Endothelial cell of umbilical vein (primary cell): ENCODE measurements around the gene UBL7. TPM values are rescaled to one million over a fixed set of nuclear protein-coding genes. Genes with fewer than 3 reads are reported as not detected.

Experiments used
- BruUV-seq: library from RNA; stranded (reverse); fragments of 400-500 nt; replicated peaks from 2 replicates; lab custom pipeline; 2021; lab: Mats Ljungman, UMichigan
- CTCF ChIA-PET: fragments of 300-600, 350-600 bp; sonication (Branson Sonifier 250); formaldehyde crosslinking; loops from one replicate; lab custom pipeline; 2021; ENCODE audit warnings: antibody characterized with exemption, inconsistent platforms; lab: Charles Lee
- POLR2A ChIA-PET: fragments of 300-600, 350-600 bp; sonication (Branson Sonifier 250); formaldehyde crosslinking; loops from one replicate; lab custom pipeline; 2021; ENCODE audit warnings: antibody characterized with exemption, inconsistent platforms; lab: Charles Lee
- DNase-seq: peaks from one replicate; pipeline ENCODE4 v3.0.0-alpha.2; 2011; ENCODE audit warnings: low read depth, low spot score
- FAIRE-seq: peaks from 2 replicates; lab custom pipeline; 2011; peaks lifted over from hg19 to GRCh38; lab: Jason Lieb, UNC
- H2AFZ ChIP-seq: 2 replicates; pipeline ENCODE4 v1.6.0; 2012; ENCODE audit warnings: low read depth, low read length, control low read depth, inconsistent platforms
- H3K27ac ChIP-seq: 2 replicates; pipeline ENCODE4 v1.5.1; 2011; ENCODE audit warnings: low read depth, mild to moderate bottlenecking, control low read depth, low read length, moderate library complexity; ENCODE audit not compliant: insufficient read depth
- H3K27me3 ChIP-seq, 2 experiments: 2 replicates each; pipeline versions ENCODE4 v1.6.0 to v1.6.1; 2011; ENCODE audit warnings: low read length in 2 of 2, mixed read lengths in 1 of 2; ENCODE audit not compliant: control insufficient read depth in 2 of 2, insufficient read depth in 2 of 2
- H3K36me3 ChIP-seq, 2 experiments: 2 replicates in 1 of 2; 3 replicates in 1 of 2; pipeline ENCODE4 v1.5.1; 2011; ENCODE audit warnings: low read length in 2 of 2, mild to moderate bottlenecking in 1 of 2, moderate library complexity in 1 of 2; ENCODE audit not compliant: control insufficient read depth in 2 of 2, insufficient read depth in 2 of 2; ENCODE audit errors: extremely low read depth in 1 of 2
- H3K4me1 ChIP-seq: 3 replicates; pipeline ENCODE4 v1.5.1; 2011; ENCODE audit warnings: mild to moderate bottlenecking, low read length; ENCODE audit not compliant: control insufficient read depth, insufficient read depth; ENCODE audit errors: extremely low read depth
- H3K4me2 ChIP-seq: 2 replicates; pipeline ENCODE4 v1.6.1; 2011; ENCODE audit warnings: low read length, control low read depth, mixed read lengths; ENCODE audit not compliant: insufficient read depth
- H3K4me3 ChIP-seq, 3 experiments: fragments of 200-600 bp in 1 of 3; sonication (generic), shearing (Covaris generic) in 1 of 3; replicated peaks in 1 of 3; 2 replicates each; pipeline ENCODE4 v1.5.1; 2011 to 2016; ENCODE audit warnings: control low read depth in 3 of 3, low read length in 3 of 3, mild to moderate bottlenecking in 2 of 3, inconsistent platforms in 1 of 3, low read depth in 1 of 3, moderate library complexity in 1 of 3; ENCODE audit not compliant: insufficient read depth in 1 of 3
- H3K79me2 ChIP-seq: 2 replicates; pipeline ENCODE4 v1.6.0; 2012; ENCODE audit warnings: low read length, inconsistent platforms; ENCODE audit not compliant: control insufficient read depth, insufficient read depth
- H3K9ac ChIP-seq: replicated peaks from 2 replicates; pipeline ENCODE3; 2011; ENCODE audit warnings: low read length, control low read depth; ENCODE audit not compliant: insufficient read depth; ENCODE audit errors: extremely low read depth
- H3K9me1 ChIP-seq: replicated peaks from 3 replicates; pipeline ENCODE4 v1.6.0; 2011; ENCODE audit warnings: mild to moderate bottlenecking, low read length; ENCODE audit not compliant: control insufficient read depth, insufficient read depth; ENCODE audit errors: extremely low read depth
- H3K9me3 ChIP-seq: replicated peaks from 2 replicates; pipeline ENCODE4 v1.5.1; 2012; ENCODE audit warnings: low read length, inconsistent platforms; ENCODE audit not compliant: control insufficient read depth, insufficient read depth
- H4K20me1 ChIP-seq: replicated peaks from 2 replicates; pipeline ENCODE3; 2011; ENCODE audit warnings: mild to moderate bottlenecking, low read length; ENCODE audit not compliant: control insufficient read depth, insufficient read depth; ENCODE audit errors: extremely low read depth
- EZH2 ChIP-seq: IDR thresholded peaks from 2 replicates; pipeline ENCODE4 v1.6.1; 2012; ENCODE audit warnings: borderline replicate concordance, low read depth, mild to moderate bottlenecking, moderate library complexity, low read length, inconsistent platforms; ENCODE audit not compliant: severe bottlenecking
- FOS ChIP-seq: IDR thresholded peaks from 2 replicates; pipeline ENCODE4 v1.6.1; 2011; ENCODE audit warnings: mild to moderate bottlenecking, low read length, moderate library complexity, borderline replicate concordance; ENCODE audit not compliant: insufficient read depth
- GATA2 ChIP-seq: IDR thresholded peaks from 2 replicates; pipeline ENCODE4 v1.7.0; 2011; ENCODE audit warnings: low read depth, mild to moderate bottlenecking, moderate library complexity, mixed read lengths, low read length; ENCODE audit not compliant: insufficient read length, insufficient read depth
- JUN ChIP-seq: IDR thresholded peaks from 2 replicates; pipeline ENCODE4 v1.6.1; 2011; ENCODE audit warnings: borderline replicate concordance, low read depth; ENCODE audit not compliant: insufficient read length, insufficient read depth
- MYC ChIP-seq: IDR thresholded peaks from one replicate; pipeline ENCODE4 v1.6.1; 2011; ENCODE audit warnings: mild to moderate bottlenecking, low read depth, low read length
- POLR2A ChIP-seq: IDR thresholded peaks from 2 replicates; pipeline ENCODE4 v1.6.1; 2012; ENCODE audit warnings: low read depth, mild to moderate bottlenecking, control low read depth, low read length
- POLR2AphosphoS5 ChIP-seq: IDR thresholded peaks from 2 replicates; pipeline ENCODE4 v1.6.1; 2012; ENCODE audit warnings: low read depth, mild to moderate bottlenecking, control low read depth, low read length, moderate library complexity; ENCODE audit not compliant: insufficient read depth
- dilution Hi-C: fragments of 300-500 bp; cut with MboI; formaldehyde crosslinking; loops from one replicate; pipeline ENCODE4 v1.15.0; 2019; ENCODE audit warnings: low sequenced_read_pairs; ENCODE audit not compliant: extremely low pct_ligation_motif_present
- intact Hi-C: fragments of 100-400 bp; cut with micrococcal nuclease; formaldehyde crosslinking; loops from one replicate; pipeline ENCODE4 v1.10.0; 2022
- polyA plus RNA-seq, 4 experiments: library from polyadenylated mRNA; depleted of rRNA in 3 of 4; stranded (reverse) in 3 of 4; unstranded in 1 of 4; fragments of >200 nt; gene quantifications; 2 replicates each; pipeline versions ENCODE4 v1.2.1 to v1.2.3, GENCODE V29; 2011 to 2012; ENCODE audit warnings: missing spikeins in 1 of 4
- total RNA-seq: library from RNA; stranded (reverse); gene quantifications from 2 replicates; pipeline ENCODE4 v1.2.3, GENCODE V29; 2021
- TF ChIP-seq, protein P1 (sequence below), 2 donors: IDR thresholded peaks; 1 replicate in 1 of 2; 2 replicates in 1 of 2; pipeline ENCODE4 v1.5.1; 2011; ENCODE audit warnings: low read length in 2 of 2, mild to moderate bottlenecking in 2 of 2, moderate library complexity in 2 of 2, control low read depth in 1 of 2, inconsistent platforms in 1 of 2, low read depth in 1 of 2; ENCODE audit not compliant: insufficient read depth in 1 of 2; ENCODE audit errors: extremely low read depth in 1 of 2
- TF ChIP-seq, protein P2 (sequence below): IDR thresholded peaks from 2 replicates; pipeline ENCODE4 v1.6.1; 2011; ENCODE audit not compliant: insufficient read depth, insufficient read length

UBL7 gene
- total and polyA plus RNA-seq, 2 donors (not counting 3 experiments of a cell fraction or from before 2014, with no cell fraction given), result 32.8 to 90.4 TPM

DNA sequence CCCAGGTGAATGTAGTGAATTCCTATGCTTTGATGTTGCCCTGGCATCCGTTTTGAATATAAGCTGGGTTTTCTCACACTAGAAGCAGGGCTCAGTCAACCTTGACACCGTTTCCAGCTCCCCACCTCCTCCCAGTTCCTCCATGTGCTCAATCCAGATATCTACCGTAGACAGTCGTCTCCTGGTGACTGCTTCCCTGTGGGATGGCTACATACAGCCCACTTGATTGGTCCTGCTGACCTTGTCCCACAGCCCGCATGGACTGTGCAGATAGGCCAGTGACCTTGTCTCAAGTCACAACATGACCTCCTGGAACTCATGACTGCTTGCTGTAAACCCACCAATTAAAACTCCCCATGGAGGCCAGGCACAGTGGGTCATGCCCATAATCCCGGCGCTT lies 35.3 kb downstream of the UBL7 start:
- dilution Hi-C loops (no loop called here), intact Hi-C loops (no loop called here)
- no peak overlapping the region for H3K9ac ChIP-seq
- H3K9me1 ChIP-seq, result no peaks in the 10 kb centered on the region
- POLR2A ChIA-PET, result no interaction called here
- peaks cover 2 to 6% of the 10 kb centered on the region in 2 experiments for H3K27me3 ChIP-seq
- no peak overlapping the region for H3K4me3 ChIP-seq
- no peaks in the 10 kb centered on the region for H3K79me2 ChIP-seq
- H3K4me2 ChIP-seq, result no peak overlapping the region
- BruUV-seq, result no TSS peak
- TF ChIP-seq MYC (no peak), POLR2AphosphoS5 (no peak), FOS (no peak), JUN (no peak), GATA2 (no peak), EZH2 (no peak), POLR2A (no peak)
- TF ChIP-seq, protein P1, sequence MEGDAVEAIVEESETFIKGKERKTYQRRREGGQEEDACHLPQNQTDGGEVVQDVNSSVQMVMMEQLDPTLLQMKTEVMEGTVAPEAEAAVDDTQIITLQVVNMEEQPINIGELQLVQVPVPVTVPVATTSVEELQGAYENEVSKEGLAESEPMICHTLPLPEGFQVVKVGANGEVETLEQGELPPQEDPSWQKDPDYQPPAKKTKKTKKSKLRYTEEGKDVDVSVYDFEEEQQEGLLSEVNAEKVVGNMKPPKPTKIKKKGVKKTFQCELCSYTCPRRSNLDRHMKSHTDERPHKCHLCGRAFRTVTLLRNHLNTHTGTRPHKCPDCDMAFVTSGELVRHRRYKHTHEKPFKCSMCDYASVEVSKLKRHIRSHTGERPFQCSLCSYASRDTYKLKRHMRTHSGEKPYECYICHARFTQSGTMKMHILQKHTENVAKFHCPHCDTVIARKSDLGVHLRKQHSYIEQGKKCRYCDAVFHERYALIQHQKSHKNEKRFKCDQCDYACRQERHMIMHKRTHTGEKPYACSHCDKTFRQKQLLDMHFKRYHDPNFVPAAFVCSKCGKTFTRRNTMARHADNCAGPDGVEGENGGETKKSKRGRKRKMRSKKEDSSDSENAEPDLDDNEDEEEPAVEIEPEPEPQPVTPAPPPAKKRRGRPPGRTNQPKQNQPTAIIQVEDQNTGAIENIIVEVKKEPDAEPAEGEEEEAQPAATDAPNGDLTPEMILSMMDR (IDR thresholded peaks at IDR 0.05; ENCODE audit: extremely low read depth in 1 of 2, insufficient read depth in 1 of 2, low read depth in 1 of 2, low read length in 2 of 2), result no peak
- TF ChIP-seq, protein P2, sequence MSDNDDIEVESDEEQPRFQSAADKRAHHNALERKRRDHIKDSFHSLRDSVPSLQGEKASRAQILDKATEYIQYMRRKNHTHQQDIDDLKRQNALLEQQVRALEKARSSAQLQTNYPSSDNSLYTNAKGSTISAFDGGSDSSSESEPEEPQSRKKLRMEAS, result no peak
- H3K27ac ChIP-seq, result no peak overlapping the region
- no peak for DNase-seq
- no peaks in the 10 kb centered on the region for H4K20me1 ChIP-seq
- H3K9me3 ChIP-seq, result no peaks in the 10 kb centered on the region
- CTCF ChIA-PET, result interaction anchor here (1.5 kb wide), 1 partner anchor 44 kb away, joined by 3 read pairs; no protein-coding TSS in a partner anchor
- no peak overlapping the region for H2AFZ ChIP-seq
- no peaks in the 10 kb centered on the region for H3K36me3 ChIP-seq
- no peaks in the 10 kb centered on the region for H3K4me1 ChIP-seq
- no peak for FAIRE-seq
